Measurements from ENCODE around the gene MTHFD1L. TPM values are rescaled to one million over a fixed set of nuclear protein-coding genes. Genes with fewer than 3 reads are reported as not detected.
A peak's percentile ranks its signal among the peaks of the same experiment; 100 is the strongest.

MTHFD1L gene
- total RNA-seq, 2 donors from 2014 or later, result 58.0 to 107 TPM

DNA sequence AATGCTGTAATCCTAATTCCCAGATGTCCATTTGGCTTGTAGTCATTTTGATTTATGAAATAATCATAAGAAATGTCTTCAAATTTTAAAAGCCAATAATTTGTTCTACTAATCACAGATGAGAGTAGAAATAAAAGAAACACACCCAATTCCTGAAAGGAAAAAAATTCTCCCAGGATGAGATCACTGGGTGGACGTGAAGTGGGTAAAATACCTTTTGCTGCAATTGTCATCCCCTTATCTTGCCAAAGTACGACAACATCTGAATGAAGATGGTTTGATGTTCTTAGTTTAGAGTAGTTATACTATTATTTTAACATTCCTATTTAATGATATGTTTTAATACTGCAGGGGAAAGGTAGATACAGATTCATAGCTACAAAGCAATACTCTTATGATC is 33.7 kb downstream of the MTHFD1L start:
- H3K27ac Mint-ChIP-seq, result no peak overlapping the region
- ATAC-seq (replicated peaks), result no peak
- peaks cover 77% of the 10 kb centered on the region for H3K36me3 Mint-ChIP-seq (ENCODE audit: low read depth)
- H3K4me1 Mint-ChIP-seq, result peaks cover 16% of the 10 kb centered on the region
- no peak overlapping the region for H3K4me3 Mint-ChIP-seq
- no peaks in the 10 kb centered on the region for H3K9me3 Mint-ChIP-seq
- H3K27me3 Mint-ChIP-seq, result no peaks in the 10 kb centered on the region

DNA sequence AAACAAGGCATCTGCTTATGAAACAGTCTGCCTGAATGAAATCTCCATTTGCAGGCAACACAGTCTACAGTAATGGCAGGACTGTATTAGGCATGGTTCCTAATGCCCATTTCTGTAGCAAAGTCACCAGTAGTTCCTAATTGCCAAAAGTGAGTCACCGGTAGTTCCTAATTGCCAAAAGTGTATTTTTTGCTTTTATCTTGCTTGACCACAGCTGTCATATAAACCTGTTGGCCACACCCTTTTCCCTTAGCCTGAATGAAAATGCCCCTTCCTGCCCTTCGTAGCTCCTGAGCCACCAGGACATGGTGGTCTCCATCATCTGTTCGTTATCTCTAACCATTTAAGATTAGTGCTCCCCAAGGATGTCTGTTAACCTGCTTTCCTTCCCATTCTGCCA is 34.5 kb downstream of the MTHFD1L start:
- no peaks in the 10 kb centered on the region for H3K9me3 Mint-ChIP-seq
- peaks cover 74% of the 10 kb centered on the region for H3K36me3 Mint-ChIP-seq (ENCODE audit: low read depth)
- H3K27ac Mint-ChIP-seq, result no peak overlapping the region
- ATAC-seq (replicated peaks), result no peak
- no peak overlapping the region for H3K4me3 Mint-ChIP-seq
- H3K4me1 Mint-ChIP-seq, result peaks cover 8% of the 10 kb centered on the region
- no peaks in the 10 kb centered on the region for H3K27me3 Mint-ChIP-seq

DNA sequence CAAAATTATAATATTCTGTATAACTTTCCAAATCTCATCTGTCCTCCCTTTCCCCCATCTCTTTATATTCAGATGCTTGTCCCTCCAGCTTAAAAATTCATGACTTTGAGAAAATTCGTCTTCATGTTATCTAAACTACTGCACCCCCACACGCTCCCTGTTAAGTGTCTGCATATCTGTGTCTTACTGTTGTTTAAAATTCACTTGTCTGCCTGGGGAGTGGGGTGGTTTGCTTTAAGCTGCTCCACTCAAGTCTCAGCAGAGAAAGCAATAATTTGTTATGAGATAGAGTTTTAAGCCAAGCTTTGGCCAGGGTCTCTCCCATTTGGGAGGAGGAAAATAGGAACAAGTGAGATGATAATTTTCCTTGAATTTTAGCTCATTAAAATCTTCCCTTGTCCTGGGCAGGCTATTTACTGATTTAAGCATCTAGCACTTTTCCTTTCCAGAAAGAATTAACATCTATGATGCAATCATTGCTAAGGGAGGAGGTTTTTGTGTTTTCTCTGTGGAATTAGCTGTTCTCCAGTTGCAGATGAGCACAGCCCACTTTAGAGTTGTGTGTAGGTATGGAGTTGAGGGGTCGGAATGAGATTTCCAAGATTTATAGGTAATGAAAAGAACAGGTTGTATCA is 36.8 kb downstream of the MTHFD1L start:
- Mint-ChIP-seq H3K36me3 (ENCODE audit: low read depth) (peaks cover 74% of the 10 kb centered on the region), H3K27ac (no peak overlapping the region), H3K27me3 (no peaks in the 10 kb centered on the region), H3K4me3 (no peak overlapping the region), H3K4me1 (no peaks in the 10 kb centered on the region), H3K9me3 (no peaks in the 10 kb centered on the region)
- no peak for ATAC-seq (replicated peaks)

DNA sequence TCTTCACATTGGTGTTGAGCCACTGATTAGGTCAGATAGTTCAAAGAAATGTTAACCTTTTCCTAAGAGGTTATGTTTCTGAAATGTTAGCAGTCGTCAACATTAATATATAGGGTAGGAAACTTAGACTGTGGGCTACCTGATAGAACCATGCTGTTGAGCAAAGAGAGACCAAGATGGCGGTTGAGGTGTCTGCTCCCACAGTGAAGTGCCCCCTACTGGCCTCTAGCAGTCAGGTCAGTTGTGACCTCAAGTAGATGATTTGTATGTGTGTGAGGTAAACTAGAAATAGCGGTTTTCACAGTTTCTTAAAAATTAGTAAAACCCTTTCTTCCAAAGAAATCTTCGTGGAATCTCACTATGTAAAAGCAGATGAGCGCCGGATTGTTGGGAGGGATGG is 40.3 kb downstream of the MTHFD1L start:
- no peak for ATAC-seq (replicated peaks)
- peak overlapping the region; percentile 11 for H3K27ac Mint-ChIP-seq
- H3K36me3 Mint-ChIP-seq (ENCODE audit: low read depth), result peaks cover 74% of the 10 kb centered on the region

DNA sequence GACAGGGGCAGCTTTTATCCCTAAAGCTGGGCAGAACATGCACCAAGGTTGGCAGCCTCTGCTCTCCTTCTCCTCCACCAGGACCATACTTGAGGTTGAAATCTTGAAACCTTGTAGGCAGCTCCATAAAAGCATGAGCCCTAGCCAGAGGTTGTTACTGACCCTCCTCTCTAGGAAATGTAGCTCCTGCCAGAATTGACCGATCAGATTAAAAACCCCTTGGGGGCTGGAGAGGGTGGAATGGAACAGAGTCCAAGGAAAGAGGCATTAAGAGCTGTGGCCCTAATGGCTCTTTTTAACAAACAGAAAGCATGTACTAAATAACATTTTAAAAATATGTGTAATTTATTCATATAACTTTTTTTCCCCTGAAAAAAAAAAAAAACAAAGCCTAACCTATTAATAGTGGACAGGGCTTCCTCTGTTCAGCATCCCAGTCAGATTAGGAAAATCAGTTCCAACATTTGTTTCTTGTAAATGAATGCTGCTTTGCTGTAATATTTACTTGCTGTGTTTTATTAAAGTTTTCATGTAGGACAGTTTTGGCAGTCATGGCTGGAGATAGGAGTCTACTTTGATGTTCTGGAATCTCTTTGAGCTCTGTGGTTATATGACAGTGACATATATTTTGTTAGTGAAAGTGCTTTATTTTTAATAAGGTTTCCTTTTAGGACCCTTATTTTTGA is 41.3 kb downstream of the MTHFD1L start:
- Mint-ChIP-seq H3K36me3 (ENCODE audit: low read depth) (peaks cover 79% of the 10 kb centered on the region), H3K27me3 (no peaks in the 10 kb centered on the region), H3K4me3 (no peak overlapping the region), H3K27ac (no peak overlapping the region), H3K9me3 (peaks cover 5% of the 10 kb centered on the region), H3K4me1 (no peaks in the 10 kb centered on the region)
- no peak for ATAC-seq (replicated peaks)

More for the DNA sequence above, 40.3 kb downstream of the MTHFD1L start:
- no peak overlapping the region for H3K4me3 Mint-ChIP-seq
- H3K4me1 Mint-ChIP-seq, result no peaks in the 10 kb centered on the region
- no peaks in the 10 kb centered on the region for H3K27me3 Mint-ChIP-seq
- no peaks in the 10 kb centered on the region for H3K9me3 Mint-ChIP-seq

DNA sequence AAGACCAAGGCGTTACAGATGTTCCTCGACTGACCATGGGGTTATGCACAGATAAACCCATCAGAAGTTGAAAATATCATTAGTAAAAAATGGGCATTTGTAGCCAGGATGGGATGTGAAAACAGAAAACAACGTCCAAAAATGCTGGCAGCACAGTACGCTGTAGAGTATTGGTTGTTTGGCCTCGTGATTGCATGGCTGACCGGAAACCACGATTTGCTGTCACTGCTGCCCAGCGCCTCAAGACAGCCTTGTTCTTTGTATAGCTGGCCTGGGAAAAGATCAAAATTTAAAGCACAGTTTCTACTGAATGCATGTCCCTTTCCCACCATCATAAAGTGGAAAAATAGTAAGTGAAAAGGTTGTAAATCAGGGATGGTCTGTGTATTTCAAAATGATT is 41.9 kb downstream of the MTHFD1L start:
- no peak for ATAC-seq (replicated peaks)

DNA sequence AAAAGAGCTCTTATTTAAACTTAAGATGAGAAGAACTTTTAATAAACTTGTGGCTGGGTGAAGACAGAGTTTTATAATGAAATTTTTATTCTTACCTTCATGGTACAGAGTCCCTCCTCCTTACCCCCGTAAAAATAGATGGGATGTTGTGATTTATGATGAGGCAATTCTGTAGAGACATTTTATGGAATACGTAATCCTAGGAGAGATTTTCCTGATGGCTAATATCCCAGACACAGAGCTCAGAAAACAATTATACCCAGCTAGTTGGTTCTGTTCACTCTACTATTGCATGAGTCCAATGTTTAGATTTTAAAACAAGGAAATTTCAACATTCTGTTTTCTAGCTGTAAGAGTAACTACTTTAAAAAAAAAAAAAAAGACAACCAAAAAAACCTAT is 43.4 kb downstream of the MTHFD1L start:
- Mint-ChIP-seq H3K36me3 (ENCODE audit: low read depth) (peaks cover 82% of the 10 kb centered on the region), H3K4me1 (no peaks in the 10 kb centered on the region), H3K9me3 (peaks cover 5% of the 10 kb centered on the region), H3K27me3 (no peaks in the 10 kb centered on the region), H3K27ac (no peak overlapping the region), H3K4me3 (no peak overlapping the region)
- ATAC-seq (replicated peaks), result no peak

More for the DNA sequence above, 41.9 kb downstream of the MTHFD1L start:
- Mint-ChIP-seq H3K27me3 (no peaks in the 10 kb centered on the region), H3K4me3 (no peak overlapping the region), H3K27ac (no peak overlapping the region), H3K4me1 (no peaks in the 10 kb centered on the region), H3K36me3 (ENCODE audit: low read depth) (peaks cover 79% of the 10 kb centered on the region), H3K9me3 (peaks cover 5% of the 10 kb centered on the region)

DNA sequence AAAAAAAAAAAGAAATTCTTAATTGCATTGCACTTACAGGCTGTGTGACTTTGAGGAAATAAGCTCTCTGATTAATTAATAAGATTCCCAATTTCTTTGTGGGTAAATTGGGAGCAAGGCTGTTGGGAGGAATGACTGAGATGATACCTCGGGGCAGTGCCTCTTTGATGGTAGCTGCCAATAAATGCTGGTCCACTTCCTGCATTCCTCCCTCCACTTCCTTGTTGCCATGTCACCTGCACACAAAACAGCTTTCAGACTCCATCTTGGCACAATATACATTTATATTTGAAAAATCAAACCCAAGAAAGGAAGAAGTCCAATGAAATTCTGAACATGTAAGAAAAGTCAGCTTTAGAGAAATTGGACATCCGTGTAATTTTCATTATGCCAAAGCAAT is 45.1 kb downstream of the MTHFD1L start:
- no peak overlapping the region for H3K27ac Mint-ChIP-seq
- no peaks in the 10 kb centered on the region for H3K4me1 Mint-ChIP-seq
- no peaks in the 10 kb centered on the region for H3K27me3 Mint-ChIP-seq
- no peak for ATAC-seq (replicated peaks)
- no peak overlapping the region for H3K4me3 Mint-ChIP-seq
- H3K9me3 Mint-ChIP-seq, result peaks cover 5% of the 10 kb centered on the region
- H3K36me3 Mint-ChIP-seq (ENCODE audit: low read depth), result peaks cover 81% of the 10 kb centered on the region

DNA sequence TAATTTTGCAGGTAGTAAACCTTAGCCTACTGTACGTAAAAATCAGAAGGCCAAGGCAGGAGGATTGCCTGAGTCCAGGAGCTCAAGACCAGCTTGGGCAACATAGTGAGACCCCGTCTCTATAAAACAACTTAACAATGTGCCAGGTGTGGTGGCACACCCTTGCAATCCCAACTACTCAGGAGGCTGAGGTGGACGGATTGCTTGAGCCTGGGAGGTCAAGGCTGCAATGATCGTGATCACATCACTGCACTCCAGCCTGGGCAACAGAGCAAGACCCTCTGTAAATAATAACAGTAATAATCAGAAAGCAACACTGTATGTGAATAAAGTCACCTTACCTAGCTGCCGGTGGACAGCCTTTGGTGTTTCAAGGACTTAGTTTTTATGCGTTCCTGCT is 48.9 kb downstream of the MTHFD1L start:
- Mint-ChIP-seq H3K36me3 (ENCODE audit: low read depth) (peaks cover 77% of the 10 kb centered on the region), H3K27ac (no peak overlapping the region), H3K4me1 (no peaks in the 10 kb centered on the region), H3K9me3 (peaks cover 5% of the 10 kb centered on the region), H3K4me3 (no peak overlapping the region), H3K27me3 (no peaks in the 10 kb centered on the region)
- ATAC-seq (replicated peaks), result no peak

DNA sequence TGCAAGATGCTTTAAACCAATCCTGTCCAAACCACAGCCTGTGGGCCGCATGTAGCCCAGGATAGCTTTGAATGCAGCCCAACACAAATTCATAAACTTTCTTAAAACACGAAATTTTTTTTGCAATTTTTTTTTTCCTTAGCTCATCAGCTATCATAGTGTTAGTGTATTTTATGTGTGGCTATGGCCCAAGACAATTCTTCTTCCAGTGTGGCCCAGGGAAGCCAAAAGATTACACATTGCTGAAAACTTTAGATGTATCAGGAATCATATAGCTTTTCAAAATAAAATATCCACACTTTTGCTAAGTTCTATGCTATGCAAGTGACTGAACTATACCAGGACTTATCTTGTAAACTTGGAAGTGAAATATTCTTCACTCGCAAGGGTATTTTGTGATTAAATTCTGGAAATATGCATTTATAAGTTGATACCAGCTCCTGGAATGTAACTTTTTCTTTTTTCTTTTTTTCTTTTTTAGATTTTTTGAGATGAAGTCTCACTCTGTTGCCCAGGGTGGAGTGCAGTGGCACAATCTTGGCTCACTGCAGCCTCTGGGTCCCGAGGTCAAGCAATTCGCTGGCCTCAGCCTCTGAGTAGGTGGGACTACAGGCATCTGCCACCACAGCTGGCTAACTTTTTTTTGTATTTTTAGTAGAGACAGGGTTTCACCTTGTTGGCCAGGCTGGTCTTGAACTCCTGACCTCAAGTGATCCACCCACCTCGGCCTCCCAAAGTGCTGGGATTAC is 49.8 kb downstream of the MTHFD1L start:
- no peak overlapping the region for H3K4me3 Mint-ChIP-seq
- H3K4me1 Mint-ChIP-seq, result no peaks in the 10 kb centered on the region
- no peak overlapping the region for H3K27ac Mint-ChIP-seq
- no peaks in the 10 kb centered on the region for H3K27me3 Mint-ChIP-seq
- no peak for ATAC-seq (replicated peaks)
- peaks cover 77% of the 10 kb centered on the region for H3K36me3 Mint-ChIP-seq (ENCODE audit: low read depth)
- H3K9me3 Mint-ChIP-seq, result peaks cover 5% of the 10 kb centered on the region

DNA sequence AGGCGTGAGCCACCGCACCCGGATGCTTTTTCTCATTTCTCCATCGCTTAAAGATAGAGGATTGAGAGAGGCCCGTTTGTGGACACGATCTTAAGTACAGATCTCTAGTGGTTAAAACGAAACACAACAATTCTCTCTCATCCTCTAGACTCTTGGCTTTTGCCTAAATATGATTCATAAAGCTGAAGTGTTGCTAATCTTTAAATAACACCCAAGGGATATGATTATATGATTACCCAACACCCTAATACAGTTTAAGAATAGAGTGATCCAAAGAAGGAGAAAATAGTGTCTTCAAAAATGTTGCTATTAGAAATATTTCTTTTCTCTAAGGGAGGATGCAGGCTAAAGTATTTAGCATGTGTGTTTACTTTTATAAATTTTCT is 50.4 kb downstream of the MTHFD1L start:
- no peaks in the 10 kb centered on the region for H3K27me3 Mint-ChIP-seq
- peaks cover 5% of the 10 kb centered on the region for H3K9me3 Mint-ChIP-seq
- H3K27ac Mint-ChIP-seq, result no peak overlapping the region
- ATAC-seq (replicated peaks), result no peak
- H3K4me1 Mint-ChIP-seq, result no peaks in the 10 kb centered on the region
- H3K36me3 Mint-ChIP-seq (ENCODE audit: low read depth), result peaks cover 76% of the 10 kb centered on the region
- no peak overlapping the region for H3K4me3 Mint-ChIP-seq

DNA sequence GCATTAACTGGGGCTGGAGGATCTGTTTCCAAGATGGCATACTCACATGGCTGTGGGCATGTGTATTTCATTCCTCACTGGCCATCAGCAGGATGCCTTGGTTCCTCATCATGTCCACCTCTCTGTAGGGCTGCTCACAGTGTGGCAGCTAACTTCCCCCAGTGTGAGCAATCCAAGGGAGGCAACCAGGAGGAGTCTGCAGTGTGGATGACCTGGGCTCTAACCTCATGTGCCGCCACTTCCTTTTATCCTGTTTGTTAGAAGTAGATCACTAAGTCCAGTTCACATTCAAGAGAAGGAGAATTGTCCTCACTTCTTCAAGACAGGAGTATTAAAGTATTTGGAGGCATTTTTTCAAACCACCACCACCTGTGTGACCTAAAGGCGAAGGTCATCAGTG is 54.4 kb downstream of the MTHFD1L start:
- no peaks in the 10 kb centered on the region for H3K9me3 Mint-ChIP-seq
- no peak for ATAC-seq (replicated peaks)
- no peak overlapping the region for H3K4me3 Mint-ChIP-seq
- H3K4me1 Mint-ChIP-seq, result no peaks in the 10 kb centered on the region
- no peaks in the 10 kb centered on the region for H3K27me3 Mint-ChIP-seq
- no peak overlapping the region for H3K27ac Mint-ChIP-seq
- peaks cover 91% of the 10 kb centered on the region for H3K36me3 Mint-ChIP-seq (ENCODE audit: low read depth)

DNA sequence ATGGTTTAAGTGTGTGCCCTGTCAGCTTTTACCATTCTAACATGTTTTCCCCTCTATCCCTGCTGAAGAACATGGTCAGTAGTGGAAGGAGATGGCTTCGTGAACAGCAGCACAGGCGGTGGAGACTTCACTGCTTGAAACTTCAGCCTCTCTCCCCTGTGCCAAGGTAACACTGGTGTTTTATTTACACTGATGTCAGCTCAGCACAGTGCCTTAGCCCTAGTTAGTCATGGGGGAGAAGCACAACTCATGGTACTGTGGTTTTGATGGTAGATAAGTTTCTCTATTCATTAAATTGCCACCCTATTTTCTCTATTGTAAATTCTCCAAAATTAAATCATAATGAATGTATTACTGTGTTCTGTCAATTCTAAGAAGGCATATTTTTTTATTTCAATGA is 56.6 kb downstream of the MTHFD1L start:
- Mint-ChIP-seq H3K4me1 (no peaks in the 10 kb centered on the region), H3K36me3 (ENCODE audit: low read depth) (peaks cover 98% of the 10 kb centered on the region), H3K4me3 (no peak overlapping the region)

DNA sequence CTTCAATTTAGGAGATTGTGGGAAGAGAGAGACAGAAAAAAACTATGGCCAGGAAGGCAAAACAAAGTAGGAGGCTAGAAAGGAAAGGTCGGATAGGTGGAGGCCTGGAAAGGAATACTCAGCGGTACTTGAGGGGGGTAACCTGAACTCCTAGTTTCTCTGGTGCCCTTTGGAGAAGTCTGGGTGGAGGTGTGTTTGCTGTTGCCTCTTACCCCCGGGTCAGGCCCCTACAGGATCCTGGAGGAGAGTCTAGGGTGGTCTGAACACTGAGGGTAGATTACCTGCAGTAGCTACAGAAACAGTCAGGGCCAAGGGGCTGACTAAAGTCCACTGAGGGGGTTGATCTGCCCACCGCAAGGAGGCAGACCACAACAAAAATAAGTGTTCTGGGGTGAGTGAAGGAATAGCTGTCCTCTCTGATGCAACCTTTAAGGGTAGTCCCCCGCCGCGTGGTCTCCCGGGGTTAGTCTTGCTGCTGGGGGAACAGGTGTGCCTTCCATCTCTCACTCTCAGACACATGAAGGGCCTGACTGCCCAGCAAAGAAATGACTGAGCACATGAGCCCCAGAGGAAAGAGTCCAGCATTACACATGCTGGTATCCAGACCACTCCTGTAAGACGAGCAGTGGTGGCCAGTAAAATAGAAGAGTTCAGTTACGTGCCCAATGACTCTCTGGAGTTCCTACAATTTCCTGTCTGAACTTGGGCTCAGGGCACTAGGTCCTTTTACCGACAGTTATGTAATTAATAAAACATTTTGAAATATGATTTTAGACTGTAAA is 59.5 kb downstream of the MTHFD1L start:
- Mint-ChIP-seq H3K27ac (no peak overlapping the region), H3K9me3 (no peaks in the 10 kb centered on the region), H3K27me3 (no peaks in the 10 kb centered on the region), H3K4me1 (no peaks in the 10 kb centered on the region), H3K4me3 (no peak overlapping the region), H3K36me3 (ENCODE audit: low read depth) (peaks cover 98% of the 10 kb centered on the region)
- ATAC-seq (replicated peaks), result no peak

More for the DNA sequence above, 56.6 kb downstream of the MTHFD1L start:
- Mint-ChIP-seq H3K27ac (no peak overlapping the region), H3K27me3 (no peaks in the 10 kb centered on the region), H3K9me3 (no peaks in the 10 kb centered on the region)
- no peak for ATAC-seq (replicated peaks)

Data from activated T-helper 17 cell treated with anti-CD3 and anti-CD28 coated beads, Interleukin-2, amount 50 U/mL, for 72 hours (primary cell).